Measurements from ENCODE around the gene TNF.

DNA sequence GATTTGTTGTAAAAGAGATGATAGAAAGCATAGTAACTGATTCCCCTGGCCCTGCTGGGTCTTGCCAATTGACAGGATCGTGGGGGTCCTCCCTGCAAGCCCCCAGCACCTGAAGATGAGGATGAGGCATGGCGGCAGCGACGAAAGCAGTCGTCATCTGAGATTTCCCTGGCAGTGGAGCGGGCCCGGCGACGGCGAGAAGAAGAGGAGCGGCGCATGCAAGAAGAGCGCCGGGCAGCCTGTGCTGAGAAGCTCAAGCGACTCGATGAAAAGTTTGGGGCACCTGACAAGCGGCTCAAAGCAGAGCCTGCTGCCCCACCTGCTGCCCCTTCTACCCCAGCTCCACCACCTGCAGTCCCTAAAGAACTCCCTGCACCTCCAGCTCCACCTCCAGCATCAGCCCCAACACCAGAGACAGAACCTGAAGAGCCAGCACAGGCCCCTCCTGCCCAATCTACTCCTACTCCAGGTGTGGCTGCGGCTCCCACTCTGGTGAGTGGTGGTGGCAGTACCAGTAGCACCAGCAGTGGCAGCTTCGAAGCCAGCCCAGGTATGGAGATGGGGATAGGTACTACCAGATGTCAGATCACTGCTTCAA lies 52.4 kb downstream of the TNF start:
- no peak for TF ChIP-seq RELA (CRISPR knock-in tag; IDR thresholded peaks at IDR 0.05; ENCODE audit: borderline replicate concordance)
- TF ChIP-seq NFE2L1 (CRISPR knock-in tag; IDR thresholded peaks at IDR 0.05), result no peak
- TF ChIP-seq ATF1 (CRISPR knock-in tag; IDR thresholded peaks at IDR 0.05), result no peak
- TF ChIP-seq CTCF (IDR thresholded peaks at IDR 0.05), result no peak
- no peak for TF ChIP-seq SP1 (CRISPR knock-in tag; conservative IDR thresholded peaks at IDR 0.05)
